Pancreas (tissue), 10 donors: ENCODE data around the gene WBP11. TPM values are rescaled to one million over a fixed set of nuclear protein-coding genes. Genes with fewer than 3 reads are reported as not detected.

Source experiments
- ATAC-seq, 4 donors: fragments of 200-7000 bp; cut with Tn5 transposase; one replicate each; pipeline versions ENCODE4 v1.8.0 to v1.9.1; 2020; ENCODE audit warnings: mild to moderate bottlenecking in 4 of 4, moderate library complexity in 4 of 4
- DNase-seq, 6 donors: peaks; one replicate each; pipeline ENCODE4 v3.0.0-alpha.2; 2020
- FAIRE-seq: peaks from 2 replicates; lab custom pipeline; 2012; peaks lifted over from hg19 to GRCh38; lab: Jason Lieb, UNC
- H3K27ac ChIP-seq, 4 donors: fragments of 200-600 bp; sonication (generic); 1 replicate in 3 of 4; 2 replicates in 1 of 4; pipeline versions ENCODE4 v1.5.0 to v1.8.0; 2020
- H3K27me3 ChIP-seq, 4 donors: fragments of 200-600 bp; one replicate each; pipeline ENCODE4 v1.8.0; 2021
- H3K36me3 ChIP-seq, 3 donors: fragments of 200-600 bp; sonication (generic) in 1 of 3; one replicate each; pipeline versions ENCODE4 v1.5.0 to v1.8.0; 2020 to 2021
- H3K4me1 ChIP-seq, 3 donors: fragments of 200-600 bp; one replicate each; pipeline ENCODE4 v1.8.0; 2021
- H3K4me3 ChIP-seq, 4 donors: fragments of 200-600 bp; sonication (generic) in 2 of 4; one replicate each; pipeline versions ENCODE4 v1.5.0 to v1.8.0; 2020 to 2021
- H3K9me3 ChIP-seq, 4 donors: fragments of 200-600 bp; one replicate each; pipeline ENCODE4 v1.8.0; 2021
- CTCF ChIP-seq, 4 donors: fragments of 200-600 bp; sonication (generic) in 3 of 4; IDR thresholded peaks; one replicate each; pipeline versions ENCODE4 v1.5.0 to v1.8.0; 2021; ENCODE audit warnings: antibody characterized with exemption in 4 of 4
- WGBS, 2 donors: extraction: QIAGEN DNeasy Blood & Tissue Kit; methylation state at CpG; one replicate each; pipeline ENCODE4 v1.1.7; 2013; 5-methylcytosine and 5-hydroxymethylcytosine counted together
- intact Hi-C, 3 donors: fragments of 100-400 bp; cut with DNase I; formaldehyde crosslinking; loops; one replicate each; pipeline versions ENCODE4 v1.11.1 to v1.14.2; 2022
- polyA plus RNA-seq, 2 donors: library from polyadenylated mRNA; stranded (reverse); fragments of 200-250 nt; gene quantifications; one replicate each; pipeline ENCODE4 v1.2.3, GENCODE V29; 2013
- total RNA-seq, 6 donors: library from RNA; stranded (reverse); fragmentation: NEBNext Ultra II Directional in 4 of 6; extraction: Animal tissue kit (Norgen Biotek cat#: 25700) in 4 of 6; gene quantifications; one replicate each; pipeline versions ENCODE4 v1.2.1 to v1.2.4, GENCODE V29; 2021 to 2023
- donor health status: healthy with polysubstance abuse.
- donor health status: DM: no; HTN: no; CAD: no; lungs with moderate emphysema.
- donor health status: DM: no; HTN: no; CAD: no.
- donor health status: control.
- donor health status: control.
- donor health status: Bipolar disorder and iron deficiency.
- donor health status: DM: yes; HTN: yes; CAD: no.
- donor health status: DM: no; HTN: no; CAD: no.
- donor health status: DM: no; HTN: no; CAD: no.
- donor health status: DM: yes; HTN: yes; CAD: no.

The WBP11 gene
- total and polyA plus RNA-seq, 8 donors, result 7.9 to 28.5 (median 19.1) TPM

GRCh38 chr12:14772946-14773345 is 30.3 kb downstream of the WBP11 start:
- DNase-seq (no peak), FAIRE-seq (no peak), ATAC-seq (no peak)
- peaks cover 10 to 15% (median 13%) of the 10 kb centered on the region in 3 donors for H3K4me1 ChIP-seq
- H3K27ac ChIP-seq, result peak overlapping the region in 1 of 4 donors; percentile 99
- intact Hi-C loops, result no loop called here
- no peak overlapping the region for H3K4me3 ChIP-seq
- no peaks in the 10 kb centered on the region for H3K9me3 ChIP-seq
- 81 to 88% methylated on average over 5 of the region's 5 CpGs for WGBS, 2 donors
- H3K27me3 ChIP-seq, result no peaks in the 10 kb centered on the region
- TF ChIP-seq CTCF (IDR thresholded peaks at IDR 0.05), result no peak
- no peaks in the 10 kb centered on the region for H3K36me3 ChIP-seq

- intact Hi-C loops, result no loop called here
- DNase-seq, result no peak
Measured at GRCh38 chr12:14771651-14772137, 31.6 kb downstream of the WBP11 start.

GRCh38 chr12:14770496-14771461 is 32.5 kb downstream of the WBP11 start:
- intact Hi-C loops, result no loop called here
- DNase-seq (peak; percentile 90 to 97 (median 94)), FAIRE-seq (no peak), ATAC-seq (peak; percentile 51 to 70 (median 60))
- Histone ChIP-seq H3K9me3 (no peaks in the 10 kb centered on the region), H3K27me3 (no peaks in the 10 kb centered on the region), H3K4me3 (peak overlapping the region; percentile 64 to 85 (median 70)), H3K4me1 (peaks cover 0 to 4% (median 3%) of the 10 kb centered on the region in 3 donors), H3K27ac (peak overlapping the region; percentile 92 to 99 (median 94)), H3K36me3 (no peaks in the 10 kb centered on the region)
- whole genome bisulfite sequencing, 2 donors, result 0 to 1% methylated on average over 56 of the region's 56 CpGs
- no peak for TF ChIP-seq CTCF (IDR thresholded peaks at IDR 0.05)

More at GRCh38 chr12:14771651-14772137, 31.6 kb downstream of the WBP11 start:
- Histone ChIP-seq H3K4me1 (peaks cover 4 to 10% (median 8%) of the 10 kb centered on the region in 3 donors), H3K27ac (peak overlapping the region; percentile 92 to 99 (median 94)), H3K27me3 (no peaks in the 10 kb centered on the region), H3K4me3 (peak overlapping the region in 2 of 4 donors; percentile 64 to 85), H3K36me3 (no peaks in the 10 kb centered on the region), H3K9me3 (no peaks in the 10 kb centered on the region)
- WGBS, 2 donors, result 29 to 34% methylated on average over 6 of the region's 6 CpGs
- no peak for FAIRE-seq
- ATAC-seq, result no peak
- no peak for TF ChIP-seq CTCF (IDR thresholded peaks at IDR 0.05)

- peak overlapping the region; percentile 92 to 99 (median 94) for H3K27ac ChIP-seq
- H3K4me3 ChIP-seq, result peak overlapping the region; percentile 64 to 85 (median 70)
- DNase-seq (peak; percentile 85 to 94 (median 91)), FAIRE-seq (no peak), ATAC-seq (peak; percentile 63 to 80 (median 72))
- no peaks in the 10 kb centered on the region for H3K36me3 ChIP-seq
- 0% methylated on average over 38 of the region's 38 CpGs for WGBS, 2 donors
- TF ChIP-seq CTCF (IDR thresholded peaks at IDR 0.05), result peak; percentile 56 to 82 (median 72)
- H3K4me1 ChIP-seq, result peaks cover 0 to 4% (median 3%) of the 10 kb centered on the region in 3 donors
- H3K9me3 ChIP-seq, result no peaks in the 10 kb centered on the region
- no peaks in the 10 kb centered on the region for H3K27me3 ChIP-seq
- intact Hi-C loops, result no loop called here
Measured at GRCh38 chr12:14769969-14770495, 33.2 kb downstream of the WBP11 start.
